Activated CD4-positive, alpha-beta T cell treated with anti-CD3 and anti-CD28 coated beads for 1 hour (primary cell): ENCODE results near the gene PLP2.
"Not testable (repeated sequence)": the region's sequence is repeated elsewhere in the genome, so short reads cannot be mapped to it uniquely, and the experiment has no call there.

Experiments
- DNase-seq: peaks from one replicate; pipeline ENCODE4 v3.0.0-alpha.2; 2020

PLP2 gene, protein sequence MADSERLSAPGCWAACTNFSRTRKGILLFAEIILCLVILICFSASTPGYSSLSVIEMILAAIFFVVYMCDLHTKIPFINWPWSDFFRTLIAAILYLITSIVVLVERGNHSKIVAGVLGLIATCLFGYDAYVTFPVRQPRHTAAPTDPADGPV

DNA sequence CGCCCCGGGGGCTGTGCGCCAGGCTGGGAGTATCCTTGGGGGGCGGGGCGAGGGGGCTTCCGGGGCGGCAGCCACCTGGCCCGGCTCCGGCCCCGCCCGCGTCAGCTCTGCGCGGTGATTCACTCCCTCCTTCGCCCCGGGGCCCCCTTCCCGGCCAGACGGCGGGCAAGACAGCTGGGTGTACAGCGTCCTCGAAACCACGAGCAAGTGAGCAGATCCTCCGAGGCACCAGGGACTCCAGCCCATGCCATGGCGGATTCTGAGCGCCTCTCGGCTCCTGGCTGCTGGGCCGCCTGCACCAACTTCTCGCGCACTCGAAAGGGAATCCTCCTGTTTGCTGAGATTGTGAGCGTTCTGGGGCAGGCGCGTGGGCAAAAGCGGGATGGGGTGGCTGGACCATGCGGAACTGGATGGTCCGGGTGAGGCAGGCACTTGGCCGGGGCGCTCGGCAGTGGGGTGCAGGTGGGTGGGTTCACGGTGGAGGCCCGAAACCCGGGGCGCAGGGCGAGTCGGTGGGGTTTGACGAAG is at the start of gene PLP2:
Gene PLP2, plus strand, starts transcription at position 147 of the 528 bp plus-strand sequence. Its CDS starts 103 bp downstream, at position 250.
- peak; percentile 74 for DNase-seq

DNA sequence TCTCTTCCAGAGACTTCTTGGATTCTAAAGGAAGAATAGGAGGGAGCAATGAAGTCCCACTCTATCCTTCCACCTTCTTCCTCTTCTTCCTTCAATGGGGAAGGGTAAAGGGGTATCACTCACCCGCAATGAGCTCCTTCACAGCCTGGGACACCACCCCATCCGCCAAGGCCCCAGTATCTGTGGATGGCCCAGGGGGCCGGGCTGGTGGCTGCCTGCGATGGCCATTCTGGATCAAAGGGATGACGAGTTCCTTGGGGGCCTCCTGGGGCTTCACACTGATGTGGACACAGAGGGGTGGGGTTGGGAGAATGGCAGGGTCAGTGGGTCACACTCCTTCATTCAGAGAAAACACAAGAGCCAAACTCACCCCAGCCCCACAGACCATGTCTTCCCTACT is 49.2 kb upstream of the PLP2 start:
- DNase-seq: no peak

DNA sequence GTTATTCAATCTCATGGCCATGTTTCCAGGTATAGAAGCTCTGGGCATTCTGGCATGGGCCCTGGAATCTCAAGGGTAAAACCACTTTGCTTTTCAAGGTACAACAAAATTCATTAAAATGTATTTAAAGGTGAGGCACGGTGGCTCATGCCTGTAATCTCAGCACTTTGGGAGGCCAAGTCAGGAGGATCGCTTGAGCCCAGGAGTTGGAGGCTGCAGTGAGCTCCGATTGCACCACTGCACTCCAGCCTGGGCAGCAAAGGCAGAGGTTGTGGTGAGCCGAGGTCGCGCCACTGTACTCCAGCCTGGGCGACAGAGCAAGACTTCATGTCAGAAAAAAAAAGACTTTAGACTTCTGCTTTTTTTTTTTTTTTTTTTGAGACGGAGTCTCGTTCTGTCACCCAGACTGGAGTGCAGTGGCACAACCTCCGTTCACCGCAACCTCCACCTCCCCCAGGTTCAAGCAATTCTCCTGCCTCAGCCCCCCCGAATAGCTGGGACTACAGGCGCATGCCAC is 43.9 kb upstream of the PLP2 start:
- DNase-seq: not testable (repeated sequence)

DNA sequence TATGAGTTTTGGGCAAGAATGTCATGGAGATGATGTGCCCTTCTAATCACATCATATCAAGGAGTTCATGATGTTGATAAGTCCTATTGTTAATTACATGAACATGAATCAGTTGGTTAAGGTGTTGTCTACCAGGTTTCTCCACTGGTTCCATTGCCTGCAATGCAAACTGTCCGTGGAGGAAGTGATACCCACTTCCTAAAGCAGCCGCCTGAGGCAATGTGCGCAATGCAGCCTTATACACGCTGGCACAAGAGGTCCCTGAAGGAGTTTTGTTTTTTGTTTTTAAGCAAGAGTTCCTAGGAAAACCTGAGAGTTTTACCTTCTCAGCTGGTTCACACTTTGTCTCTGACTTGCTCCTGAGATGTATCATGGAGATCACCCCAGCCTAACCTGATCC is 42.3 kb upstream of the PLP2 start:
- no peak for DNase-seq

DNA sequence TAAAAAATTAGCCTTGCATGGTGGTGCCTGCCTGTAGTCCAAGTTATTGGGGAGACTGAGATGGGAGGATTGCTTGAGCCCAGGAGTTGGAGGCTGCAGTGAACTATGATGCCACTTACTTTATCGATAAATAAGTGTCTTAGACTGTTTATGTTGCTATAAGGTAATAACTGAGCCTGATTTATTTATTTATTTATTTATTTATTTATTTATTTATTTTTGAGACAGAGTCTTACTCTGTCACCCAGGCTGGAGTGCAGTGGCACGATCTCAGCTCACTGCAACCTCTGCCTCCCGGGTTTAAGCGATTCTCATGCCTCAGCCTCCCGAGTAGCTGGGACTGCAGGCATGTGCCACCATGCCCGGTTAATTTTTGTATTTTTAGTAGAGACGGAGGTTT is 39.4 kb upstream of the PLP2 start:
- DNase-seq: not testable (repeated sequence)

DNA sequence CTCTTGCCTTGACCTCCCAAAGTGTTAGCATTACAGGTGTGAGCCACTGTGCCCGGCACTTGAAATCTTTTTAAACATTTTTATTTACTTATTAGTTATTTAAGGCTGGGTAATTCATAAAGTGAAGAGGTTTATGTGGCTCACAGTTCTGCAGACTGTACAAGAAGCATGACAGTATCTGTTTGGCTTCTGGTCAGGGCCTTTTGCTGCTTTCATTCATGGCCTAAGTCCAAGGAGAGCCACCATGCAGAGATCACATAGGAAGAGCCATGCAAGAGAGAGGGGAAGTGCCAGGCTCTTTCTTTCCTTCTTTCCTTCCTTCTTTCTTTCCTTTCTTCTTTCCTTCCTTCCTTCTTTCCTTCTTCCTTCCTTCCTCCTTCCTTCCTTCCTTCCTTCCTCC is 37.9 kb upstream of the PLP2 start:
- DNase-seq: no peak

DNA sequence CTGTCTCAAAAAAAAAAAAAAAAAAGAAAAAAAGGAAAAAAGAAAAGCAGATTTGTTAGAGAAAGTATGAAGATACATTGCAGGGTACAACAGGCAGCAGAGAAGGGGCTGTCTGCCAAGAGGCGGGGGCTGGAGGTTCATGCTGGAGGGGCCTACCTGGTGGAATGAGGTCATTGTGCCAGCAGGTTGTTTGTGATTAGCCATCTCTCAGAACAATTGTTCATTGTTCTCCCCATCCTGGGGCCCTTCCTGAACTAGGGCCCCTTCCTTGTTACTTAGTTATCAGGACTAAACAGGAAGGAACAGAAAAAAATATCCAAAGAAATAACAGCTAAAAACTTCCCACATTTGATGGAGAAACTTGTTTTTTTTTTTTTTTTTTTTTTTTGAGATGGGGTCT is 34.2 kb upstream of the PLP2 start:
- DNase-seq: no peak

DNA sequence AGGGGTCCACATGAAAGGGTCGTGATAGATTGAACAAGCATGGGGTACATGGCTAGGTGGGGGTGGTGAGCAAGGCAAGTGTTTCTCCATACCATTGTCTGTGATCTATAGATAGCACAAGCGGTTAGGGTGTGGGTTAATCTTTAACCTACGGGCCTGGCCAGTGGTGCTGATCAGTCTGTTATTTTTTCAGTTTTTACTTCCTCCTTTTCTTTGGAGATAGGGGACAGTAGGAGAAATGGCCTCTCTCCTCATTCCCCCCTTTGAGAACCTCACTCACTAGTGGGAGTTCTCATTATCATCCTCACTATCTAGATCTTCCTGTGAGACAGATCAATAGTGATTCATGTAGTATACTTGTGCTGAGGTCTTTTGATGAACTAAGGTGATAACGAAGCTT is 32.0 kb upstream of the PLP2 start:
- no peak for DNase-seq

DNA sequence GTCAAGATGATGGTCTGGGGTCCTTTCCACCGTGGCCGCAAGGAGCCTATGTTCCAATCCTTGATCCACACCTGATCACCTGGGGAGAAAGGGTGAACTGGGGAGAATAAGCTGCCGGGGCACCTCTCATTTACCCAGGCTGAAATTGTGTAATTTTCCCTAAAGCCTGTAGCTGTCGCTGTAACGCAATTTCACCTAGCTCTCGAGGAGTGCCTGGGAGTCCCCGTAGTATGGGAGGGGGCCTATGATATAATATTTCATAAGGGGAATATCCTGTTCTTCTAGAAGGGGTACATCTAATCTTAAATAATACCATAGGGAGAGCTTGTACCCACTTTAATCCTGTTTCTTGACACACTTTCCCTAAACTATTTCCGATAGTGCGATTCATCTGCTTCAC is 29.4 kb upstream of the PLP2 start:
- not testable (repeated sequence) for DNase-seq

DNA sequence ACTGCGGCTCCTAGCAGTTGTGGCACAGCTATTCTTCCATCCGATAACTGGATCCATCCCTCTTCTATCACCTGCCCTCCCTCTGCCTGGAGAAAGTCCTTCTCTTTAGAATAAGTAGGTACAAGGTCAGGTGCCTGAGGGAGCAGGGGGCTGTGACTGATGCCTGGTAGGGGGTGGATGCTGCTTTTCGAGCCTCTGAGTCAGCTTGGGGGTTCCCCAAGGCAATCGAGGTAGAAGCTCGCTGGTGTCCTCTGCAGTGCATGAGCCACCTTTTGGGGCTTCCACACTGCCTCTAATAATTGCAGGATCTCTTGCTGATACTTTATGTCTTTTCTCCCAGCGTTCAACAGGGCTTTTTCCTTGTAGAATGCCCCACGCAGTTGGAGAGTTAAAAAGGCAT is 28.5 kb upstream of the PLP2 start:
- not testable (repeated sequence) for DNase-seq

DNA sequence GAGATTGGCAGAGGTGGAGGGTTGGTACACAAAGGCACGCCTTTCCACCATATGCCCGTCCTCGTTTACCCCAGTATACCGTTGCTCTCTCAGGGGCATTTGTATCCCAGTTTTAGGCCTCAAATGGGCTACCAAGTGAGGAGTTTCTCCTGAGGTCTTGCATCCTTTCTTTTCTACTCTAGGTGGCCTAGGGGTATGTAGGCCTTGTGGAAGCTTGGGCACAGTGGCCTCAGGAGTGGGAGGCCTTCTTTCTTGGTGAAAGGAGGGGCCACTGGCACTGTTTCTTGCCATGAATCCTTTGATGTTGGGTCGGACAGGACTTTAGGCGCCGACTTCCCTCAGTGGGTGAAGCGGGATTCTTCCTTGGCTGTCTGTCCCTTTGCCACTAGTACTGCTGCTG is 24.4 kb upstream of the PLP2 start:
- DNase-seq: no peak

DNA sequence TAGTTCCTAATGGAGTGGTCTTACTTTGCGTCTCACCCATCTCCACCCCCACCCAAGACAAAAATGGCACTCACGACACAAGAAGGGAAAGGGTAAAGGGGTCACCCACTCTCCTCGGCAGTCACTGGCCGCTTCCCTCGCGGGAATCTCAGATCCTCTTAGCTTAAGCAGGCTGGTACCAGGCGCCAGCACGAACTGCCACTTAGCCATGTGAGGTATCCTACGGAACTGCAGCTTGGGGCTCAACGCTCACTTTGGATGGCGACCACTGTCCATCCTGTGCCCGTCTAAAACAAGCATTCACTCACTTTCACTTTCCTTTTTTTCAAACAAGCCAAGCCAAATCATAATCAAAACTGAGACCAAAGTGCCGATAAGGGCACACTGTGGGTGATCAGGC is 23.8 kb upstream of the PLP2 start:
- no peak for DNase-seq

DNA sequence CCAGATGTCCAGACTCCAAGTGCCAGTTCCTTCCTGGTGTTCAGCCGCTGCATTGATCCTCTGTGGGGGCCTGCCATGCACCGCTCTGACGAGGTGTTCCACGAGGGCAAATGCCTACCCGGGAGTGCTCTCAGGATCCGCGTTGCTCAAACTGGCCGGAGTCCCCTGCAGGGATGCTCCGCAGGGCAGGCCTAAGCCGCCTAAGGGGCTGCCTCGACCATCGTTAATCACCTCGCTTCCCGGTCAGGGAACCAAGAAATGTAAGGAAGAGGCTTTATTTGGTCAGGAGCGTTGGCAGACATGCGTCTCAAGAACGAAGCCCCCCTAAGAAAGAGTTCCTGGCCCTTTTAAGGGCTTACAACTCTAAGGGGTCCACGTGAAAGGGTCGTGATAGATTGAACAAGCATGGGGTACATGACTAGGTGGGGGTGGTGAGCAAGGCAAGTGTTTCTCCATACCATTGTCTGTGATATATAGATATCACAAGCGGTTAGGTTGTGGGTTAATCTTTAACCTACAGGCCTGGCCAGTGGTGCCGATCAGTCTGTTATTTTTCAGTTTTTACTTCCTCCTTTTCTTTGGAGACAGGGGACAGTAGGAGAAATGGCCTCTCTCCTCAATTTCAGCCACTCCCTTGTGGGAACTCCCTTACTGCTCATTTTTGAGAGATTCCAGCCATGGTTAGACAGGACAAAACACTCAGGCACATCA is 23.2 kb upstream of the PLP2 start:
- not testable (repeated sequence) for DNase-seq

DNA sequence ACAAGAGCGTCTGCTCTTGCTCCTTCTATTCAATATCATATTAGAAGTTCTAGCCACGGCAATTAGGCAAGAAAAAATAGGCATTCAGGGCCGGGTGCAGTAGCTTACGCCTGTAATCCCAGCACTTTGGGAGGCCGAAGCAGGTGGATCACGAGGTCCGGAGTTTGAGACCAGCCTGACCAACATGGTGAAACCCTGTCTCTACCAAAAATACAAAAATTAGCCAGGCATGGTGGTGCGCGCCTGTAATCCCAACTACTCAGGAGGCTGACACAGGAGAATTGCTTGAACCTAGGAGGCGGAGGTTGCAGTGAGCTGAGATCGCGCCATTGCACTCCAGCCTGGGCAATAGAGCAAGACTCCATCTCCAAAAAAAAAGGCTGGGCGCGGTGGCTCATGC is 22.4 kb upstream of the PLP2 start:
- not testable (repeated sequence) for DNase-seq

DNA sequence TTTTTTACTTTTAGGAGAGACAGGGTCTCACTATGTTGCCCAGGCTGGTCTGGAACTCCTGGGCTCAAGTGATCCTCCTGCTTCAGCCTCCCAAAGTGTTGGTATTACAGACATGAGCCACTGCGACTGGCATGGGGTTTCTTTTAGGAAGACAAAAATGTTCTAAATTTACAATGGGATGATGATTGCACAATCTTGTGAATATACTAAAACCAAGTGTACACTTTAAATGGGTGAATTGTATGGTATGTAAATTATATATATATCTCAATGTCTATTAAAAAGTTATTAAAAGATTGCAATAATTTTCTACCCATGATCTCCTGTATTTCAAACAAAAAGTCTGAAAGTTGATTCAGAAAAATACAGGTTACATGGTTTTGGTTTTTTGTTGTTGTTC is 18.2 kb upstream of the PLP2 start:
- no peak for DNase-seq

DNA sequence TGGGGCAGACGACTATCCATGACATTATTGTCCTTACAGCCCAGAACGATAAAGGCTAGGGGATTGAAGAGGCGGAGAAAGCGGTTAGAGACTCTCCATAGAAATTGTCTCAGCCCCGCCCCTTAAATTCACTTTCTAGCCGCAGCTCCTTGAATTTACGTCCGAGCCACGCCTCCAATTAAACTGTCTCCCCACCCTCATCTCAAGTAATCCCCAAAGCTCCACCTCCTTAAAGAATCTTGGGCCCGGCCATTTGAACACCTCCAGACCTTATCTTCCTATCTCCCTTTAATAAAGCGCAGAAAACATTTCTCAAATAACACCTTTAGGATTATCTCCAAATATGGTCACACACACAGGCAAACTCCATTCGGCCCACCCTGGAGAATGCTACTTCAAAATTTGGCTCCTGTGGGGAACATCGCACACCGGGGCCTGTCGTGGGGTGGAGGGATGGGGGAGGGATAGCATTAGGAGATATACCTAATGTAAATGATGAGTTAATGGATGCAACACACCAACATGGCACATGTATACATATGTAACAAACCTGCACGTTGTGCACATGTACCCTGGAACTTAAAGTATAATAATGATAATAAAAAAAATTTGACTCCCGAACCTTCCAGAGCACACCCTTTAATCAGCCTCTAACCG is 16.3 kb upstream of the PLP2 start:
- DNase-seq: no peak

DNA sequence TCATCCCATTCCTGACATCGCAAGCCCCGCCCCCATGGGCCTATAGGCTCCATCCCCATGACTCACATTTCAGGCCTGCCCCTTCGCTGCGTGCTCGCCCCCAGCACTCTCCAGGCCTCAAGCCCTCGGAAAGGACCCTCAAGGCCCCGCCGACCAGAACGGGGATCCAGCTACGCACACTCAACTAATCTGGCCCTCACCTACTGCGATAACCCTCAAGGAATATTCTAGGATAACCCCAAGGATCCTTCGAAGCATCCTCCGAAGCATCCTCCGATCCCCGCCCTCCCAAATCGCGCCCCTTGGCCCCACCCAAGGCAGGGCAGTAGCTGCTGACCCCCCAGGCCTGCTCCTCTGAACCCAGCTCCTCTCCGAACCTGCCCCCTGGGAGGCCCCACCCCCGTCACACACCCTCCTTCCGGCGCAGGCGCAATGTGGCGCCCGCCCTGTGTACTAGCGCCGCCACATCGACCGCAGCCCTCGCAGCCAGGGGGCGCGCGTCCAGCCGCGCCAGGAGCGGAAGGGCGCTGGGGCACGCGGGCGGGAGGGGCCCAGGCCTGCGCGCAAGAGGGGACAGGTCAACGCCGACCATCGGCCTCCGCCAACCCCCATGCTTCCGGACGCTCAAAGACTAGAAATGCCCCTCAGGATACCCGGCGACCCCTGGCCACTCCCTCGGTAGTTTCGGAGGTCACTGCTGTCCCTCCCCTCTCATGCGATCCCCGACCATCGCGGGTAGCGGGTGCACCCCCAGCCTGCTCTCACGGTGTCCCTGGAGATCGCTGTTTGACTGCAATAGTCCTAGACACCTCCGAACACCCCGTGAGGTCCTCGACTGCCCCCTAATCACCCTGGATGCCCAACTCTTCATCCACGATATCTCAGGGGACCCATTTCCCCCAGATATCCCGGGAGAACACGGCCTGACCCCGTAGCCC is 15.5 kb upstream of the PLP2 start:
- DNase-seq: peak; percentile 77

DNA sequence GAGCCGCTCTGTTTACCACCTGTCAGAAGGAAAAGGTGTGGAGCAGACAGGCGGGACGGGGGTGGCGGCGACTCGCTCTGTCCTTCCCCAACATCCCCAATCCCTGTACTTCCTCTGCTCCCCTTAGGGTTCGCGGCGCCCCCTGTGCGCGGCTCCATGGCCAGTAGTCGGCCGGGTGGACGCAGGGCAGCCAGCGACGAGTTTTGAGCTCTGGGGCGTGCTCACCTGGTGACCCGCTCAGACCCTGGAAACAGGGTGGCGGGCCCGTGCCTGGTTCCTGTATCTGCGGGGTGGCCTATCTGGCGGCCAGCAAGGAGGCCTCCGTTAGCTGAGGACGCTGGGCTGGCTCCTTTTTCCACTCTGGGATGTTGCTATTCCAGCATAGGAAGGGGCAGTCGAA is 14.5 kb upstream of the PLP2 start:
- no peak for DNase-seq

DNA sequence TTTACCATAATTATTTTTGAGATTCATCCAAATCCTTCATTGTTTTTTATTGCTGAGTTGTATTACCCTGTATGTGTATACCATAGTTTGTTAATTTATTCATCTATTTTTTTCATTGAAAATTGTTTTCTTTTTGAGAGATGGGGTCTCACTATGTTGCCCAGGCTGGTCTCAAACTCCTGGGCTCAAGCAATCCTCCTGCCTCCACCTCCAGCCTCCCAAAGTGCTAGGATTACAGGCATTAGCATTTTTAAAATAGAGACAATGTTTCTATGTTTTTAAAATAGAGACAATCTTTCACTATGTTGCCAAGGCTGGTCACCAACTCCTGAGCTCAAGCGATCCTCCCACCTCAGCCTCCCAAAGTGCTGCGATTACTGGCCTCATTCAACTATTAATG is 10.8 kb upstream of the PLP2 start:
- no peak for DNase-seq

DNA sequence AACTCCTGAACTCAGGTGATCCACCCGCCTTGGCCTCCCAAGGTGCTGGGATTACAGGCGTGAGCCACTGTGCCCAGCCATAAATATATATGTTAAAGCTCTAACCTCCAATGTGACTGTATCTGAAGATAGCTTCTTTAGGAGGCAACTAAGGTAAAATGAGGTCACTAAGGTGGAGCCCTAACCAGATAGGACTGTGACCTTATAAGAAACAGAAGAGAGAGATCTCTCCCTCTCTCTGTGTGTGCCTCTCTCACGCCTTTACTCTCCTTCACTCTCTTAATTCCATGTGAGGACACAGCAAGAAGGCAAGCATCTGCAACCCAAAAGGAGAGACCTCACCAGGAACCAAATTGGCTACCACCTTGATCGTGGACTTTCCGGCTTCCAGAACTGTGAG is 10.1 kb upstream of the PLP2 start:
- no peak for DNase-seq

DNA sequence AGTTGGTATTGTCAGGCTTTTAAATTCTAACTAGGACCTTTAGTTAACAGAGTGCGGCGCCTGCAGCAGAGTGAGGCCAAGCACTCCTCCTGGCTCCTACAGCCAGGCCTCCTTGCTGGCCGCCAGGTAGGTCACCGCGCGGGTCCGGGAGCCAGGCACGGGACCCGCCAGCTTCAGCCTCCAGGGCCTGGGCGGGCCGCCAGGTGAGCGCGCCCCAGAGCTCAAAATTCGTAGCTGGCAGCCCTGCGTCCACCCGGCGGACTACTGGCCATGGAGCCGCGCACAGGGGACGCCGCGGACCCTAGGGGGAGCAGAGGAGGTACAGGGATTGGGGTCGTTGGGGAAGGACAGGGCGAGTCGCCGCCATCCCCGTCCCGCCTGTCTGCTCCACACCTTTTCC is 9.1 kb upstream of the PLP2 start, which contains the start of gene MAGIX:
Gene MAGIX, plus strand, starts transcription at position 139 of the 400 bp plus-strand sequence. Its CDS starts 132 bp downstream, at position 271.
- no peak for DNase-seq

DNA sequence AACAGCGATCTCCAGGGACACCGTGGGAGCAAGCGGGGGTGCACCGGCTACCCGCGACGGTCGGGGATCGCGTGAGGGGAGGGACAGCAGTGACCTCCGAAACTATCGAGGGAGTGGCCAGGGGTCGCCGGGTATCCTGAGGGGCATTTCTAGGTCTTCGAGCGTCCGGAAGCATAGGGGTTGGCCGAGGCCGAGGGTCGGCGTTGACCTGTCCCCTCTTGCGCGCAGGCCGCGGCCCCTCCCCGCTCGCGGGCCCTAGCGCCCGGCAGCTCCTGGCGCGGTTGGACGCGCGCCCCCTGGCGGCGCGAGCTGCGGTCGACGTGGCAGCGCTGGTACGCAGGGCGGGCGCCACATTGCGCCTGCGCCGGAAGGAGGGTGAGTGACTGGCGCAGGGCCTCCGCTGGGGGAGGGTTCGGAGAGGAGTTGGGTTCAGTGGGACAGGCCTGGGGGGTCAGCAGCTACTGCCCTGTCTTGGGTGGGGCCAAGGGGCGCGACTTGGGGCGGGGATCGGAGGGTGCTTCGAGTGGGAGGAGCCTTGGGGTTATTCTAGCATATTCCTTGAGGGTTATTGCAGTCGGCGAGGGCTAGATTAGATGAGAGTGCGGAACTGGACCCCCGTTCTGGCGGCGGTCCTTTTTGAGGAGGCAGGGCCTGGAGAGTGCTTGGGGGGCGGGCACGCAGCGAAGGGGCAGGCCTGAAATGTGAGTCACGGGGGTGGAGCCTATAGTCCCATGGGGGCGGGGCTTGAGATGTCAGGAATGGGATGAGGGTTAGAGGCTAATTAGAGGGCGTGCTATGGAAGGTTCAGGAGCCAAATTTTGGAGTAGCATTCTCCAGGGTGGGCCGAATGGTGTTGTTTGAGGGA is 7.9 kb upstream of the PLP2 start:
- peak; percentile 72 for DNase-seq
